Measurements from ENCODE around the gene DNMT3A.

Gene DNMT3A

DNA sequence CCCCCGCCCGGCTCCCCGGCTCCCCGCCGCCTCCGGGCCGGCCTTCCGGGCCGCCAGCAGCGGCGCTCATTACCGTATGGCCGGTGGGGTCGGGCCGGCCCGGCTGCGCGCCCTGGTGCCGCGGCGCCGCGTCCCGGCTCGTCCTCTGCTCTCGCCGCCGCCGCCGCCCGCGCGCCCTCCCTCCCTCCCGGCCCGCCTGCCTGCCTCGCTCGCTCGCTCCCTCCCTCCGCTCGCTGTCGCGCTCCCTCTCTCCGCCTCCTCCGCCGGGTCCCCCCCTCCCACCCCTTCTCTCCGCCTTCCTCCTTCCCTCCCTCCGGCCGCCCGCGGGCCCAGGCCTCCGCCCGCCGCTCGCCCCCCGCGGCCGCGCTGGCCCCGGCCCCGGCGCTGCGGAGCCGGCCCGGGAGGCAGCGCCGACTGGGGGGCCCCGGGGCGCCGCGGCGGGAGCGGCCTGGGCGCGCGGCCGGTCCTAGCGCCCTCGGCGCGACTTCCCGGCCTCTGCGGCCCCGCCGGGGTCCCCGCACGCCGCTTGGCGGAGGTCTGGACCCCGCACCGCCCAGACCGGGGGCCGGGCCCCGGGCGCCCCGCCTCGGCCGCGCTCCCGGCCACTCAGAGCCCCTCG is at the start of gene DNMT3A:
Gene DNMT3A (minus strand): TSS at position 173 of the 619 bp plus-strand sequence. CDS start 27,941 bp downstream, outside the sequence.
- DNase-seq: no peak

DNA sequence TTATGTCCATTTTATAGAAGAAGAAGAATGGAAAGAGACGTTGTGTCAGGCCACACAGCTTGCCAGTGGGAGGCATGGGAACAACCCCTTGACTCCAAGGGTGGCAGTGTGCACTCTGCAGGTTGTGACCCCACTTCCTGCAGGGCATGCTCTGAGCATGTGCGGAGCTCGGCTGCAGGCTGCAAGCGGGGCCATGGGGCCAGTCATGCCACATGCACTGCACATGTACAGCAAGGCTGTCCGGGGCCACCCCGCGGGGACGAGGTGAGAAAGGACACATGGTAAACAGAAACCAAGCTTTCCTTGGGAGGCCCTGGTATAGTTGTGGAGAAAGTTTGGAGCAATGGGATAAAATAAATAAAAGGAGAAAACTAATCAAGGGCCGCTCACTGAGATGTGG is 47.4 kb upstream of the DNMT3A start:
- no peak for DNase-seq

DNA sequence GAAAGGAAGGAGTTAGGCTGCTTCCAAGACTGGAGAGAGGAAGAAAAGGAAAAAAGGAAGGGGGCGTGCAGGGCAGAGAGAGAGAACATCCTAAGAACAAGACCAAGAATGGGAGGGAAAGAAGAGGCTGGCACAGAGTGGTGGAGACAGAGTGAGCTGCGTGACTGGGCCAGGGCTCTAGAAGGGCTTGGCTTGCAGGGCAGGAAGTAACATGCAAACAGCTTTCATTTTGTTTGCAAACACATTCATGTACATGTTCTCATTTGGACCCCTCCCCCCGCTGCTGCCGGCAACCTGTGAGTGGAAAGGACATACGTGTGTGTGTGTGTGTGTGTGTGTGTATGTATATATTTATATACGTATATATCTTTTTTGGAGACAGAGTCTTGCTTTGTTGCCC is 46.8 kb upstream of the DNMT3A start:
- no peak for DNase-seq

DNA sequence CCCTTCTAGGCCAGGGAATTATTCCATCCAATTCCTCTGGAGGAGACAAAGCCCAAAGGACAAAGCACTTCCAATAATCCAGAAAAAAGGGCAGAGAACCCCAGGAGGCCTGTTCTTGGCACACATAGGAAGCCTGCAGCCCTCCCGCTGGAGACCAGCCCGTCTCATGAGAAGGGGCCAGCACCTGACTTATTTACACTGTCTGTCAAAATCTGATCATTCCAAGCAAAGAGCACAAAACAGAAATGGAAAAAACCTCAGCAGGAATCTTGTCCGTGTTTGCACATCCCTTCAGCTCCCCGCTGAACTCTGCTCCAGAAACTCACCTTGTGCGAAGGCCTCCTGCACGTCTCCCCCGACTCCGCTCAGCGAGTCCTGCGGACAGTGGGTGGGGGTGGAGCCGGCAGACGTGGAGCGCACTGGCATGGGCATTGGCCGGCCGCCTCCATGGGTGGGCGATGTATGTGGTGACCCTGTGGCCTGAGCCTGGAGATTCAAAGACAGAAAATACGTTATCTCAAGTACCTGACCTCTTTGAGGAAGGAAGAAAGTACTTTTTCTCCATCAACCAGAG is 46.2 kb upstream of the DNMT3A start:
- DNase-seq: no peak

DNA sequence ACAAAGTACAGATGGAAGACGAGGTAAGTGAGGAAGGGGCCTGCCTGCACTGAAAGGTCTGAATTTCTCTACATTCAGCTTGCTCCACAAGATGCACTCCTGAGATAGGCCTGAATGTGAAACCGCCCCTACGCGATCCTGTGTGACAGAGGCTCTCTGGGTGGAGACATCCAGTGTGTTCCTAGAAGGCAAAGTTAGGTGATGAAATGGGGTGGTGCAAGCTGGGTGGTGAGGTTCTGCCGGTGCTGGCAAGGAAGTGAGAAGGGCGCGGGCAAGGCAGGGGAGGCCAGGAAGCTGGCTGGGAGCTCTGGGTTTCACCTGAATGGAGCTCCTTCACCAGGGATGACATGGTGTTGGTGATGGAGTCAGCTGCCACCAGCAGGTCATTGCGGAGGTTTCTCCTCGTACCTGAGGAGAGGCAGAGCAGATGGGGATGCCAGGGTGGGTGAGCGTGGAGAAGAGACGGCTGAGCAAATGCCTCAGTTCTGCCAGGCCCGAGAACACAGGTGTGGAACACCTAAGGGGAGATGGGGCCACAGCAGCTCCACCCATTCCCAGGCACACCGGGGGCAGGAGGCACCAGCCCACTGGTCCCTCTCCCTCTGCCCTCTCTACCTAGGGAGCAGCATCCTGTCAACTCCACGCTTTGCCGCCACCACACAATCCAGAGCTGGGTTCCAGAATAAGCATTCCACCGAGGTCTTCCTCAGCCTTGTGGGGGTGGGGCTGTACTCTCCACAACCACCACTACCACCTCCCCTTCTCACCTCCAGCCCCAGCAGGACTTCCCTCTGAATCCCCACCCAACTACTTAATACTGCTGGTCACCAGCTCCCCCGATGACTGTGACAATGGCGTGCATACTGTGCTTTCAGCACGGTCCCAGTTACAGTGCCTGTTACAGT is 45.5 kb upstream of the DNMT3A start:
- no peak for DNase-seq

DNA sequence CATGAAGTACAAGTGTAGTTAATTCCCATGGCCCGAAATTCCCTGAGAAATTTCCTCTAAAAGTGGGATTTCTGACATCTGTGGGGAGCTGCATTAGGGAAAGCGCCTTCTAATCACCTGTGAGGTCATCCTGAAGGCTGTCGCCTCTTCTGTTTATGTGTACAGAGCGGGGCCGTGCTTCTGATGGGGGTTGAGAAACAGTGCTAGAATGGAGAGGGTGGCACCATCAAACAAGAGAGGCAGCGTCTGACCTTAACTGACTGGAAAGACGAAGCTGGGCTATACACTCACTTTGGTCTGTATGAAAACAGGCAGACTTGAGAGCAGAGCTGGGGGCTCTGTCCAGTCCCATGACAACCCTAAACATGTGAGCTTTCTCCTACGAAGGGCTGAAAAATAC is 44.2 kb upstream of the DNMT3A start:
- DNase-seq: no peak

DNA sequence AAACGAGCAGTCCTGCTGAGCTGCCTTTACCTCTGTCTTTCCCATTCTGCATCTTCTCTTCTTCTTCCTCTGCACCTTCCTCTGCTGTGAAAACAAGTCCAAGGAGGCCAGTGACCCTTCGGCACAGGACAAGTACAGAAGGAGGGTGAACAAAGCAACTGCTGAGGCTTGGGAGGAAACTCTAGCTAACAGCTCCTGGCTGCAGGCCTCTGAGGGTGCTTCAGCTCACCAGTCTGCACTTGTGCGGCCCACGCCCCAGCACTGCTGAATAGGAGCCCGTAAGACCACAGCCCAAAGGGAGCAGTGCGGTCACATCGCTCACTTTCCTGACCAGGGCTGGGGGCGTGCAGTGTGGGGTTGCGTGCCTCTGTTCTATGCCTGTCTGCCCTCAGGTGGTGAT is 42.1 kb upstream of the DNMT3A start:
- DNase-seq: no peak

DNA sequence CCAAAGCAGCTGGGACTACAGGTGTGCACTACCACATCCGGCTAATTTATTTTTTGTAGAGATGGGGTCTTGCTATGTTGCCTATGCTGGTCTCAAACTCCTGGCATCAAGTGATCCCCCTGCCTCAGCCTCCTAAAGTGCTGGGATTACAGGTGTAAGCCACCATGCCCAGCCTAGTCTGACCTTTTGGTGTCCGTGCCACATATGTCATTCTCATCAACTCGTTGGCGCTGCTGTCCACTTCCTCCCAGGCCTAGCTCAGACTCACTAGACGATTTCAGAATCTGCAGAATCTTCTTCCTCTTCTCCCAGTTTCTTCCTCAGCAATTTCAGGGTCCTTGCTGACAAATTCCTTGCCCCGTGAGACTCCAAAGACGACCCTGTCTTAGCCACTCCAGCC is 39.8 kb upstream of the DNMT3A start:
- DNase-seq: no peak

DNA sequence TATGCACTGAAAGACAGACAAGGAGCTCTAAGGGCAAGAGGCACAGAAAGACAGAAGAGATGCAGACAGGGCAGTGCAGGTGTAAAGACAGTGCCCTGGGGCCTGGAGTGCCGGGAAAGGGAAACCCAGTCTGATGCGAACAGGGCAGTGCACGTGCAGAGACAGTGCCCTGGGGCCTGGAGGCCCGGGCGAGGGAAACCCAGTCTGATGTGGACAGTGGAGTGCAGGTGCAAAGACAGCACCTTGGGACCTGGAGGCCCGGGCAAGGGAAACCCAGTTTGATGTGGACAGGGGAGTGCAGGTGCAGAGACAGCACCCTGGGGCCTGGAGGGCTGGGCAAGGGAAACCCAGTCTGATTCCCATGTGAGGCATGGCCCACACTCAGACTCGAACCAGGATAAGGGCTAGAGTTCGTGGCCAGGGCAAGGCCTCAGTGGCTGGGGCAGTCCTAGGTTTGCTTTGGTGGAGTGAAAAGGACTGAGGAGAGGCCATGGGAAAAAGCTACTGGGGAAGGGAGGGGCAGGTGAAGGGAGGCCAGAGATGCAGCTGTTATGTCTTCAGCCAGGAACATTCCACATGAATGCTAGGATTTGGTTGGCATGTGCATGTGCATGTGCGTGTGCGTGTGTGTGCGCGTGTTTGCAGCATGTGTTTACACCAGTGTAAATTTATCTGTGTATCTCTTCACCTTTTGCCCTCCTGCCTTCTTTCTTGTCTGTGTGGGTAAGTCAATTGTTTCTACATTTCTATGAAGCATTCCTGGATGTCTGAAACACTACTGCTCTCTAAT is 39.1 kb upstream of the DNMT3A start:
- DNase-seq: no peak

DNA sequence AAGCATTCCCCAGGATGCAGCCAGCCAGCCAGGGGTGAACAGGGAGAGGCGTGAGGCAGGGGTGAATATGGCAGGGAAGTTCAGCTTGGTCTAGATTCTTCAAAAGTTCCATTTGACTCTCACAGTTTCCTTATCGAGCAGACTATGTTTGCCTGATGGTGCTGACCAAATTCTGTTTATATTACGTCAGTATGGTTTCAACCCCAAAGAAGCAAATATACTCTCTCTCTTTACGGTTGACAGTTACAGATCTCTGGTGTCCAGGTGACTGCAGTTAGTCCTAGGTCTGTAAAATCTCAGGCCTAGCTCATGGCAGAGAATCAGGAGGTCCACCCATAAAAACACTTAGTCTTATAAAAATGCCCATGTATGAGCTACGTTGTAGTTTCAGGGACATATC is 38.3 kb upstream of the DNMT3A start:
- DNase-seq: no peak

DNA sequence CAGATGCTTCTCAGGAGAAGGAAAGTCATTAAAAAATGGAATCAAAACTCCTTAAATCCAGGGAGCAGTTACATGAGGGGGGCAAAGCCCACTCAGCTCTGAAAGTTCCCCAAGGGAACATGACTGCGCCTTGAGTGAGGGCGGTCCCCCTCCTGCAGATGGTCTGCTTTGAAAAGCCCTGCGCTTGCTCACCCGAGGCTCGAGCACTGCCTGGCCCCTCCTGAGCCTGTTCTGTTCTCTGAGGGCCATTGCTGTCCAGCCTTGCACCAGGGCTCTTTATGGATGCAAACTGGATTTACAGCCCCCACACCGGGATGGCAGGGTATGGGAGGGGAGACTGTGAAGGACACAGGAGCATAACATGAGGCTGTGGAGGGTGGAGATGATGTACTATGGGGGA is 37.8 kb upstream of the DNMT3A start:
- peak; percentile 45 for DNase-seq

DNA sequence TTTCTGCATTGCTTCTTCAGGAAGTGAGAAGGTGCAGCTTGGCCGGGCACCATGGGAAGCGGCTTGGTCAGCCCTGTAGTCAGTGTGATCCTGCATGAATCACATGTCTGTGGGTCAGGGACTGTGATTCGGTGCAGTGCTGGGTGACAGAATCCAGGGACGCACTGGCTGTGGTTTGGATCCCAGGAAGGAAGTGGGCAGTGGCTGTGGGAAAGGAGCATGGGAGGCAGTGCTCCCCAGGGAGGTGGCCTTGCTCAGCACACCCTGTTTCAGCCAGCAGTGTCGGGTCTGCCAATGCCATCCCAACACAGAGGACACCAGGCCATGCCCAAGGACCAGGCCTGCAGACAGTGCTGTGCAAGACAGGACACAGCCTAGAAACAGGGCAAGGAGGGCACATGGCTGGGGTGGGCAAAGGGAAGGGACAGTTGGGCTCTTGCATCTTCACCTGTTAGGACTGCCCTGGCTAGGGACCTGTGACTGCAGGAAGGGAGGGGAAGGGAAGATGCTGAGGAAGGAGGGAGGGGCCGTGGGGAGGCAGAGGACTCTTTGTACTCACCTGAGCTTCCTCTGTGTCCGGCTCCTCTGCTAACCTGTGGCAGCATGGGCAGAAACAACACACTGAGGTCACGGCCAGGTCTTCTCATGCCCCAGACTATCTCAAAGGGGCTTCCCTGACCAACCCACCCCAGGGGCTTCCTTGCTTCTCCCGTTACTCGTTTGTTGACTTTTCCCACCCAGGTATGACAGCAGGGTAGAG is 37.2 kb upstream of the DNMT3A start:
- DNase-seq: no peak

DNA sequence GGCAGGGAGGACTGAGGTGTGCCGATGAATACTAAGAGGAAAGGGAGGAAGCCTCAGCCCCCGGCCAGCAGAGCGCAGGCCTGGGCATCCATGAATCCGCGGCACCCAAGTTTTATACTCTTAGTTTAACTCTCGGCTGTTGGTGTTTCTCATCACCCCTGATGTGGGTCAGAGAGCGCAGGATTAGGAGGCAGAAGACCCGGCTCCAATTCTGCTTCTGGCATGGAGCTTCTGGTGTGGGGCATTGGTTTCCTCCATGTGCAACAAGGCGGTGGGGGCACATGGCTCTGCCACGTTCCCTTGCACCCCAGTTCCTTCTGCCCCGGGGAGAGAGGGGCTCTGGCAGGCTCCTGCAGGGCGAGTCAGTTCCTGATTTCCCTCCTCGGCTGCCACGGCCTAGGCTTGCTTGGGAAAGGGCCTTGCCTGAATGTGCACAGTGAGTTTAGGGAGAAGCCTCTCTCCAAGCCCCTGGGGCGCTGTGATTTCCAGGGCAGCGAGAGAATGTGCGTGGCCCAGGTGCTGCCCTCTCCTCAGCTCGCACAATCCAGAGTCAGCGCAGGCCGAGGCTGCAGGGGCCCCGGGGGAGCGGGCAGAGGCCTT is 36.2 kb upstream of the DNMT3A start:
- DNase-seq: no peak

DNA sequence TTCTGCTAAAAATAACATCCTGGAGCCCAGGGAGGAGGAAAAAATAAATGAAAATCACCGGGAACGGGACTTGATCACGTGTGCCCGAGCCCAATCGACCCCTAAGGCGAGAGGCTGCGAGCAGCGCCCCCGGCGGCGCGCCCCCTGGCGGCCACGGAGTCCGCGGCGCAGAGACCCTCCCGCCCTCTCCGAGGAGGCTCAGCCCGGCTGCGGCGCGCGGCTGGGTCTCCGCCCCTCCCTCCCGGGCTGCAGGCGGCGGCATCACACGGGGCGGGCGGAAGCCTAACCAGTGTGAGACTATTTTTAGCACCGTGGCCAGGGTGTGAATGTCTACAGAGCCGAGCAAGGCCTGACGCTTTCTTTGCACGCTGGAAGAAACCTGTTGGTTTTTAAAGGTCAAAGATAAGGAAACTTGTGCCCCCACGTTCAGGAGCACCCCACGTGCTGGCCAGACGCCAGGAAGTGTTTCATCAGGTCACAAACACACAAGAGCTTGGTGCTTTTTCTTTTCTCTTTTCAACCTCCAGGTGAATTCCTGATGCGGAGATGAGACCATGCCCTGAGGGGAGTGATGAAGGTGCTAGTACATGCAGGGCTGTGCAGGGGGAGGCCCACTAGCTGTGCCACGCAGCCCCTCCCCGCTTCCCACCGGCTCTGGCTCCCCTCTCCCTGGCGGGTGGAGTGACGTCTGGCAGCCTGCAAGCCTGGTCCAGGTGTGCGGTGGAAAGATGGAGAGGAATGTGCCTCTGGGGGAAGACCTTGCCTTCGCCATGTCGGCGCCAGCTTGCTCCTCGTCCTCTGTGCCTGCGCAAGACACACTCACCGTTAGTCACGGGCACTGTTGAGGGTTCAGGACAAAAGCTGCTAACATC is 35.3 kb upstream of the DNMT3A start:
- DNase-seq: peak; percentile 40

DNA sequence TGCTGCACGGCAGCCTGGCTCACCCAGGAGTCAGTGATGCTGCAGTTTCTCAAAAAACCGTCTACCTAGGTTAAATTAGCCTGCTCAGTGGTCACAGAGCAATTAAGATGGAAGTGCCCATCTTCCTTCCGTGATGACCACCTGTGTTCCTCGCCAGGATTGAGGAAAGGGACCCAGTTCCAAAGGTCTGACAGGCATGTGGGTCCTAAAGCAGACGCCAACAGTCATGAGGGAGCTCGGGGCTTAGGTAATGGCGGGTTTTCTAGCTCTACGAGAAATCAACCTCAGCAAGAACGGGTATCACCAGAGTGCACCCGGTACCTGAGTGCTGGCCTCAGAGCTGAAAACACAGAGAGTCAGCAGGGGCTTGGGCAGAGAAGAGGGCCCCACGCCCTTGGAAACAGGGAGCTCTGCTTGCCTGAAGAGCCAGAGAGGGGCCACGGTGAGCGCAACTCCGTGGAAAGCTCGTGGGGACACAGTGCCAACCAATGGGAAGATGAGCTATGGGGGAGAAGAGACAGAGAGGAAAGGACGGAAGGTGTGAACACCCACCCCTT is 34.3 kb upstream of the DNMT3A start:
- no peak for DNase-seq

DNA sequence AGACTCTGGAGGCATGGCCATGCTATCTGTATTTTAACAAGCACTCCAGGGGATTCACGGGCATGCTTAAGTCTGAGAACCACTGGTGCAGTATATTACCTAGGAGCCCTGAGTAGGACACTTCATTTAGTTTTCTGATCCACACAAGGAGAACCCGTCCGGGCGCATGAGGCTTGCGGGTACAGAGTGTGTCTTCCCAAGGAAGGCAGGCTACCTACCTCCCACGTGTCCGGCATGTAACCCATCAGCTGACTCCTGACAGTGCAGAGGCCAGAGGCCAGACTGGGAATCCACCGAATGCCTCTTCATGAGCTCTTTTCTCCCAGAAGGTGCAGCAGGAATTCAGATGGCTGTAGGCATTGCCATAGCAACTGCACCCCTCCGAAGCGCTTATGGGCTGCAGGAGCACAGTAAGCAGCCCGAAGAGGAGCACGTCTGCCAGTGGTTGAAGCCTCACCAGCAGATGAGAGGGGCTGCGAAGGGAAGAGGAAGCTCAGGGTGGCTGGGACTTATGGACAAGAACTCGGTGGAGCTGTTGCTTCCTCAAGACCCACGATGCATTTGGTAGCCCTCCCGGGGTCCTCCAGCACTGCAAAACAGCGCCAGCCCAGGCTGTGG is 33.8 kb upstream of the DNMT3A start:
- DNase-seq: no peak

DNA sequence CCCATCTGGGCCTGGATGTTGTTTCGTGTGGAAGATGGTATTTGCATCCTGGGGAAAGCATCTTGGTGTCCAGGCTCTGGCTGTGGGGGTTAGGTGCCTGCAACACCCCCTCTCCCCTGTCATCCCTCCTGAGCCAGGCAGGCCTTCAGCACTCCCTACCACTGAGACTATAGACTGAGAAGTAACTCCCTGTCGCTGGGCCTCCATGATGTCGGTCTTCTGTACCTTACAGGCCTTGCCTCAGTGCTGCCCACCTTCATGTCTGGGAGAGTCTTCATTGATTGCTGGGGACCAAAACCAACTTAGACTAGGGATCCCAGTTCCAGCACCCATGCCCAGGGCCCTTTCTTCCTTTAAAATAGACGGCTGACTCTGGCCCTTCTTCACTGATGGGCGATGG is 33.1 kb upstream of the DNMT3A start:
- no peak for DNase-seq

DNA sequence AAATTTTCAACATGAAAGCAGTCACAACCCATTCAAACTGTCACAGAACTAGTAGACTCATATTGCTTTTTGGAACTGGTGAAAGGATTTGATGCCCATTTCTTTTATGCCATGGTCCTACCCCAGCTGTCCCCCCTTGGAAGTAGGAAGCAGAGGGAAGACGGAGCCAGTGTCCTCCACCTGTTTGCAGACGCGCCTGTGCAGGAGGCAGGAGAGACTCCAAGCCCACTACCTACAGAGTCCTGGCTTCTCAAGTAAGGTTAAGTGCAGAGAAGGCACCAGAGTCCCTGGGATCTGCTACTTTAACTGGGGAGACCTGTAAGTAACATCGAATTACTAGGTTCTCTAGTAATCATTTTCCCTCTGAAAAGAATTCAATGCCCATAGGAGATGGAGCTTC is 32.7 kb upstream of the DNMT3A start:
- no peak for DNase-seq

DNA sequence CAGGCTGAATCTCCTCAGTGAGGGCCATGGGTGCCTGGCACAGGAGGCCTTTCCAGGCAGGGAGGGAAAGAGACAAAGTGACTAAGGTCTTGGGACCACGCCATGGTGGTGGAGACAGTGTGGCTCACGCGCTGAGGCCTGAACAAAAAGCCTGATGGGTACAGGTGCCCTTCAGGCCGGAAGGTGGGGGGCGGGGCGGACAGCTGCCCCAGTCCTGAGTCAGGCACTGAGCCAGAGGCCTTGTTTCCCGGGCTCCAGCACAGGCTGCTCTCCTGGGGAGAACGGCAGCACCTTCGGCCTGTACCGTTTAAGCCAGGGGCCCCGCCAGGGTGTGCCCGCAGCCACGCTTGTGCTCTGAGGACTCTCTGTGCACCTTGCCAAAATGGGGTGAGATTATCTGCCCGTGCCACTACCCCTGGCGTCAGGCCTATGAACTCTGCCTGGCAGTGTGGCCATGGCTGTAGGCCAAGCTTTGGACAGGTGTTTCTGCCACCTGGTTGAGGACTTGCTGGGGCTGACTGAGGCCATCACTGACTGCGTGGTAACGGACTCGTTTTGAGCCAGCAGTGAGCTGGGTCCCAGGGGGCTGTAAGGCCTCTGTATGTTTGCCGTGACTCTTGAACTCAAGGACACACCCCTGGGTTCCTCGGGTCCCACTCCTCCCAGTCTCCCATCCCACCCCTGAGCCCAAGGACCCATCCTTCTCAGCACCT is 31.7 kb upstream of the DNMT3A start:
- DNase-seq: no peak
